Stimulated activated CD4-positive, alpha-beta T cell treated with anti-CD3 and anti-CD28 coated beads, Interleukin-4, amount 100 ng/mL, for 4 hours (primary cell): ENCODE measurements around the gene TRIM29.

Experiments used
- DNase-seq, 2 experiments: peaks; one replicate each; pipeline ENCODE4 v3.0.0-alpha.2; 2020

Gene TRIM29

GRCh38 chr11:120089036-120090001 lies 48.6 kb downstream of the TRIM29 start:
- no peak for DNase-seq

- no peak for DNase-seq
These were observed 49.9 kb downstream of the TRIM29 start for GRCh38 chr11:120088056-120088455.

DNA sequence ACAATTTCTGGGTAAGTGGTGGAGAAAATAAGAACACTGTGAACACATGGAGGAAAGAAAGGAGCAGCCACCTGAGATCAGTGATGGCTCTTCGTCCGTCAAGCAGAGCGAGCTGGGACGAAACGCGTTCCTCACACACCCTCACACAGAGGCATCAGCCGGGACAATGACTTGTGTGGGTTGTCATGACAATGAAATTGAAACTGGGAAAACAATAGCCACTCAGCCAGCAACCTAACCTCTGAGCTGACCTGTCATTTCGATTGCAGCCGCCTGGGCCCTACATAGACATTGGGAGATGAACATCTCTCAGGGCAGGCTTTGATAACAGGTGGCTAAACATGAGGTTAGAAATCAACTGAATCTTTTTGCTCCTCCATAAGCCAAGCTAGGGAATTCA lies 51.3 kb downstream of the TRIM29 start:
- no peak for DNase-seq

GRCh38 chr11:120079750-120080610 lies 57.9 kb downstream of the TRIM29 start:
- peak in 1 of 2 experiments; percentile 10 for DNase-seq

- DNase-seq: no peak
These were observed 59.5 kb downstream of the TRIM29 start for GRCh38 chr11:120078397-120078796.

GRCh38 chr11:120074076-120074475 lies 63.8 kb downstream of the TRIM29 start:
- DNase-seq: no peak

DNA sequence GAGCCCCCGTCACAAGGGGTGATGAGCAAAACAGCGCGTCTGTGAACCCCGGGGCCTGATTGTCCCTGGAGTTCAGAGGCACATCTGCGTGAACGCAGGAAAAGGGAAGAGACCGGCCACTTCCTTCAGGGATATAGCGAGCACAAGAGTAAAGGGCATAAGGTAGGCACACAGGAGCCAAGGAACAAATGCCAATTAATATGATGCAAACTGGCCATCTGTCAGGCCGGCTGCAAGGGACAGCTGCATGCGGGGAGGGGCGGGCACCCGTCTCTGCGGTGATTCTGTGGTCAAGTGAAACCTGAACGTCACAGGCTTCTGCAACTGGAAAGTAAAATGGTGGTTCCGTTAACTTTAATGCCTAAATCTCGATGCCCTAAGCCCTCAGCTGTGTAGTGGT lies 64.7 kb downstream of the TRIM29 start:
- DNase-seq: no peak

GRCh38 chr11:120068114-120068573 lies 69.8 kb downstream of the TRIM29 start:
- no peak for DNase-seq

DNA sequence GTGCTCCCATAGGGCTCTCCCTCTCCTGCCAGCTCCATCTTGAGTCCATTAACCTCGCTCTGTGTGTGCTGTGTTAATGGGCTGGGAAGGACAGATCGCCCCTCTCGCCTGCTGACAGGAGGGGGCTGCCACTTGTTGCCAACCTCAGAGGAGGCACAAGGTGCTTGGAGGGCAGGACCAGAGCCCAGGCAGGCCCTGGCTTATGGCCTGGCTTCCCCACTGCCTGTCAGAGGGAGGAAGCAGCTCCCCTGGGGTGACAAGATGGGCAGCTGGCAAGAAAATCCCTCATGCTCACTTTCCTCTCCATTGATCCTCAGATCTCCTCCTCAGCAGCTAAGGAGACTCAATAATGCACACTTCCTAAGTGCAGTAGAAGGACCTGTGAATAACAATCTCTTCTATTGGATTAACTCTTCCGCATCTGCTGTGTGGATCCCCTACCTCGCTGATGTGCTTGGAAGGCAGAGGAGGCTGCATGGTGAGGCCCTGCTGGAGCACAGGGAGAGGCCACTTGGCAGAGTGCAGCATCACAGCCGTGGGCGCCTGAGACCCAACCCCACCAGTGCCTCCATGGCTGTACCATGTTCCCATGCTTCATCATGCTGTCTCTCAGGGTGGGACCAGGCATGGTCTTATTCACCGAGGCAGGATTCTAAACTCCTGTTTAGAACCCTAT lies 70.3 kb downstream of the TRIM29 start:
- no peak for DNase-seq

- DNase-seq: no peak
These were observed 71.0 kb downstream of the TRIM29 start for GRCh38 chr11:120066738-120067437.

GRCh38 chr11:120065876-120066275 lies 72.0 kb downstream of the TRIM29 start:
- no peak for DNase-seq

DNA sequence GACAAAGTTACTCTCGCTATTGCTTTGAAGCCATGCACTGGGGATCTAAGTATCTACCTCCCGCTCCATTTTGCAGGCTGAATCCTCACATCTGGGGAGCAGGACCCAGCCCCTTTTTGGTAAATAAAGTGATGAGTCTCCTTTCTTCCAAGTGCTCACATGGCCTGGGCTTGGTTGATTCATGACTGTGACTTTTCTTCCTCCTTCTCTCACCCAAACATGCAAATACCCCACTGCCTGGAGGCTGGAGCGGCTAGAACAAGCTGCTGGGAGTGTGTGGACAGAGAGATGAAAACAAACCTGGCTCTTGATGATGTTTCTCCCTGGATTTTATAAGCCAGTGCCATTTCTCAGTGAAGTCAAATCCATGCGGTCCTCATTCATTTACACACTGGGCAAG lies 72.7 kb downstream of the TRIM29 start:
- DNase-seq: no peak

DNA sequence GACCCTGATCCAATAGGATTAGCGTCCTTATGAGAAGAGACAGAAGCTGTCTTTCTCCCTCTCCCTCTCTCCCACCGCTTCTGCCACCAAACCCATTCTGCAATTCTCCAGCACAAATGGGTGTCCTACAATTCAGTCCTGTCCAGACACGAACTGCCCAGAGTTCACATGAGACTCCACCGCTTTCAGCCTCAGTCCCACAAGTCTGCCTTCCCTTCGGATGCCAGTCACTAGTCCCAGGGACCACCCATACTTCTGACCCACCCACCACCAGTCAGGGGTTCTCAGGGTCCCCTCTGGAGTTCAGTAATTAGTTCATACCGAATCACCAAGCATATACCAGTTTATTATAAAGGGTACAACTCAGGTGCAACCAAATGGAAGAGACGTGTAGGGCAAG lies 73.6 kb downstream of the TRIM29 start:
- no peak for DNase-seq

- no peak for DNase-seq
These were observed 74.1 kb downstream of the TRIM29 start for GRCh38 chr11:120063686-120064340.

- no peak for DNase-seq
These were observed 75.4 kb downstream of the TRIM29 start for GRCh38 chr11:120062561-120062930.

GRCh38 chr11:120061761-120062560 lies 76.0 kb downstream of the TRIM29 start:
- DNase-seq: no peak
